Suprapubic skin (tissue), 4 donors: Measurements from ENCODE around the gene ABLIM2.

Experiments used
- CTCF ChIP-seq, 2 donors: fragments of 200-600 bp in 1 of 2; fragments of 450-650 bp in 1 of 2; sonication (generic) in 1 of 2; IDR thresholded peaks; one replicate each; pipeline ENCODE4 v1.5.1; 2016 to 2019; ENCODE audit warnings: antibody characterized with exemption in 2 of 2, mild to moderate bottlenecking in 1 of 2, moderate library complexity in 1 of 2
- EP300 ChIP-seq: sonication (generic); formaldehyde crosslinking; IDR thresholded peaks from one replicate; pipeline ENCODE4 v1.6.1; 2017; ENCODE audit warnings: antibody characterized with exemption
- POLR2A ChIP-seq, 2 donors: fragments of 450-650 bp; IDR thresholded peaks; one replicate each; pipeline ENCODE4 v1.6.1; 2017; ENCODE audit warnings: antibody characterized with exemption in 2 of 2, mild to moderate bottlenecking in 2 of 2, moderate library complexity in 2 of 2
- POLR2AphosphoS5 ChIP-seq, 3 donors: sonication (generic); formaldehyde crosslinking; IDR thresholded peaks; one replicate each; pipeline ENCODE4 v1.6.1; 2017; ENCODE audit warnings: antibody characterized with exemption in 3 of 3

GRCh38 chr4:8104491-8105305 is 53.9 kb downstream of the ABLIM2 start:
- TF ChIP-seq CTCF (IDR thresholded peaks at IDR 0.05) (no peak), POLR2AphosphoS5 (IDR thresholded peaks at IDR 0.05) (no peak), POLR2A (IDR thresholded peaks at IDR 0.05) (no peak), EP300 (no peak)
